ENCODE data around the gene TRIM9.

- TF ChIP-seq CTCF (IDR thresholded peaks at IDR 0.05; ENCODE audit: extremely low read depth in 1 of 2, insufficient read depth in 1 of 2, low read depth in 1 of 2, low read length in 2 of 2): no peak
- no peak for TF ChIP-seq POLR2AphosphoS5 (IDR thresholded peaks at IDR 0.05; ENCODE audit: insufficient read depth, low read depth, low read length)
- TF ChIP-seq MAX (IDR thresholded peaks at IDR 0.05; ENCODE audit: insufficient read depth, insufficient read length): no peak
- no peak for TF ChIP-seq POLR2A (IDR thresholded peaks at IDR 0.05; ENCODE audit: low read depth, low read length)
- TF ChIP-seq EZH2 (IDR thresholded peaks at IDR 0.05; ENCODE audit: borderline replicate concordance, low read depth, low read length, severe bottlenecking): no peak
- TF ChIP-seq FOS (IDR thresholded peaks at IDR 0.05; ENCODE audit: borderline replicate concordance, insufficient read depth, low read length): no peak
- TF ChIP-seq MYC (IDR thresholded peaks at IDR 0.05; ENCODE audit: low read depth, low read length): no peak
Observed at GRCh38 chr14:51107801-51108200, 12.9 kb upstream of the TRIM9 start.

Measured in endothelial cell of umbilical vein (primary cell).